ENCODE measurements around the gene SPATC1L. TPM values are rescaled to one million over a fixed set of nuclear protein-coding genes. Genes with fewer than 3 reads are reported as not detected.

SPATC1L gene
- polyA plus RNA-seq, 1 donor from 2014 or later = 20.6 TPM

- Histone ChIP-seq H2AFZ (ENCODE audit: low read depth, low read length) (no peak overlapping the region), H3K9ac (ENCODE audit: low read length) (no peak overlapping the region), H3K9me3 (ENCODE audit: low read length) (no peaks in the 10 kb centered on the region), H3K4me2 (ENCODE audit: low read length) (no peak overlapping the region), H4K20me1 (ENCODE audit: insufficient read depth) (no peaks in the 10 kb centered on the region), H3K36me3 (ENCODE audit: insufficient read depth, low read length) (no peaks in the 10 kb centered on the region), H3K4me3 (ENCODE audit: low read length) (no peak overlapping the region), H3K27ac (ENCODE audit: low read length) (no peak overlapping the region), H3F3A (ENCODE audit: insufficient read depth, low read length, poor library complexity, severe bottlenecking) (no peaks in the 10 kb centered on the region), H3K9me2 (ENCODE audit: insufficient read depth, low read length) (no peaks in the 10 kb centered on the region), H3K27me3 (ENCODE audit: insufficient read depth, low read depth, low read length) (no peaks in the 10 kb centered on the region), H3K79me2 (replicated peaks; ENCODE audit: insufficient read depth, low read length) (peaks cover 40% of the 10 kb centered on the region)
- TF ChIP-seq CTCF (IDR thresholded peaks at IDR 0.05; ENCODE audit: poor library complexity, severe bottlenecking) = no peak
- no peak for TF ChIP-seq MXI1 (conservative IDR thresholded peaks at IDR 0.05; ENCODE audit: poor library complexity, severe bottlenecking)
- no peak for TF ChIP-seq REST (IDR thresholded peaks at IDR 0.05; ENCODE audit: borderline replicate concordance)
- no peak for TF ChIP-seq EZH2 (IDR thresholded peaks at IDR 0.05; ENCODE audit: borderline replicate concordance, insufficient read depth, low read length, poor library complexity, severe bottlenecking)
- TF ChIP-seq POLR2AphosphoS5 (IDR thresholded peaks at IDR 0.05) = no peak
- TF ChIP-seq SMC3 (conservative IDR thresholded peaks at IDR 0.05; ENCODE audit: poor library complexity) = no peak
- TF ChIP-seq EP300 (conservative IDR thresholded peaks at IDR 0.05; ENCODE audit: poor library complexity, severe bottlenecking) = no peak
- no peak for TF ChIP-seq RAD21 (conservative IDR thresholded peaks at IDR 0.05)
- no peak for TF ChIP-seq TAF1 (IDR thresholded peaks at IDR 0.05; ENCODE audit: low read depth)
These were observed 38.3 kb upstream of the SPATC1L start for GRCh38 chr21:46222436-46223116.

DNA sequence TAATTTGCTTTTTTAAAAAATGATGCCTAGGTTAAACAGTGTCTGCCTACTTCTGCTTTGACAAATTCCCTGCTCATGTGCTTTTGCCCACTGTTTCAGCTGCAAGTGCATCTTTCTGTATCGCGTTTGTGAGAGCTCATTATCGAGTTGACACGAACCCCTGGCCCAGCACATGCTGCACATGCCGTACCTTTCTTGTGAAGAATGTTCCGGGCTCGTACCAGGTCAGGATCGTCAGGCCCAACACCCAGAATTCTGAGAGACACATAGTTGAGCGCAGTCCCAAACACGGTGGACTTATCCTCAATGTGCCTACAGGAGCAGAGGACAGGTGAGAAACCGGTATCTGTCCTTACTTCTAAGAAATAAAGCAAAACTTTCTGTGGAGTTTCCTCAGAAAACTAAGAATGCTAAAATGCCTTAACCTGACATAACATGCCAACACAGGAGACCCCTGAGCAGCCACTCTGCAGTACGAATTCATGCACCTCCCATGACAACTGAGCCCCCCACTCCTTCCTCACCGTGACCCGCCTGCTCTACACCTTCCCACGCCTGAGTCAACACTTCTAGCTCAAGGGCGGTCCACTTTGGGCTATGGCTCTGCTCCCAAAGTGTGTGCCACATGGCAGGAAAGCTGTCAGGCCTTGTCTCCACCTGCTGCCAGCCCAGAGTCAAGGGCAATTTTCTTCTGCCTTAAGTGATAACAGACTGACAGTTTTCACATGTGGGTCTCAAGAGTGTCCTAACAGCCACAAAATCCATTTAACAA, 37.6 kb upstream of the SPATC1L start:
- H3K79me2 ChIP-seq (replicated peaks; ENCODE audit: insufficient read depth, low read length) = peaks cover 33% of the 10 kb centered on the region
- H4K20me1 ChIP-seq (ENCODE audit: insufficient read depth) = no peaks in the 10 kb centered on the region

More for the DNA sequence above, 37.6 kb upstream of the SPATC1L start:
- H3F3A ChIP-seq (ENCODE audit: insufficient read depth, low read length, poor library complexity, severe bottlenecking) = no peaks in the 10 kb centered on the region
- no peak overlapping the region for H3K27ac ChIP-seq (ENCODE audit: low read length)
- H2AFZ ChIP-seq (ENCODE audit: low read depth, low read length) = no peak overlapping the region
- TF ChIP-seq POLR2AphosphoS5 (IDR thresholded peaks at IDR 0.05) (no peak), TAF1 (IDR thresholded peaks at IDR 0.05; ENCODE audit: low read depth) (no peak), REST (IDR thresholded peaks at IDR 0.05; ENCODE audit: borderline replicate concordance) (no peak), MXI1 (conservative IDR thresholded peaks at IDR 0.05; ENCODE audit: poor library complexity, severe bottlenecking) (no peak), CTCF (IDR thresholded peaks at IDR 0.05; ENCODE audit: poor library complexity, severe bottlenecking) (no peak), RAD21 (conservative IDR thresholded peaks at IDR 0.05) (no peak), EP300 (conservative IDR thresholded peaks at IDR 0.05; ENCODE audit: poor library complexity, severe bottlenecking) (no peak), SMC3 (conservative IDR thresholded peaks at IDR 0.05; ENCODE audit: poor library complexity) (no peak), EZH2 (IDR thresholded peaks at IDR 0.05; ENCODE audit: borderline replicate concordance, insufficient read depth, low read length, poor library complexity, severe bottlenecking) (no peak)
- no peaks in the 10 kb centered on the region for H3K27me3 ChIP-seq (ENCODE audit: insufficient read depth, low read depth, low read length)
- no peak overlapping the region for H3K4me3 ChIP-seq (ENCODE audit: low read length)
- no peak overlapping the region for H3K4me2 ChIP-seq (ENCODE audit: low read length)
- no peaks in the 10 kb centered on the region for H3K9me2 ChIP-seq (ENCODE audit: insufficient read depth, low read length)
- H3K36me3 ChIP-seq (ENCODE audit: insufficient read depth, low read length) = no peaks in the 10 kb centered on the region
- H3K9me3 ChIP-seq (ENCODE audit: low read length) = no peaks in the 10 kb centered on the region
- no peak overlapping the region for H3K9ac ChIP-seq (ENCODE audit: low read length)
